ENCODE measurements around the gene FARS2. TPM values are rescaled to one million over a fixed set of nuclear protein-coding genes. Genes with fewer than 3 reads are reported as not detected.

FARS2 gene
- 10 to 100 TPM in 9 of 10 donors, 1 to 10 TPM in 1; 9.2 to 14.0 (median 11.9) TPM for polyA plus RNA-seq (ENCODE audit: insufficient read length in 10 of 10)
- long read RNA-seq, donor 1, partial matches to known transcripts: 0 of 1 reads
- long read RNA-seq, donor 1, other reads (novel, unspliced or antisense): 0 of 1 reads
- long read RNA-seq, donor 2, partial matches to known transcripts: 0 of 2 reads
- long read RNA-seq, donor 2, other reads (novel, unspliced or antisense): 0 of 2 reads
- long read RNA-seq, donor 3: 0 reads
- long read RNA-seq, donor 4, partial matches to known transcripts: 0 of 3 reads
- long read RNA-seq, donor 4, other reads (novel, unspliced or antisense): 0 of 3 reads
- long read RNA-seq, donor 5, partial matches to known transcripts: 6 of 9 reads
- long read RNA-seq, donor 5, other reads (novel, unspliced or antisense): 0 of 9 reads
- long read RNA-seq, donor 6, partial matches to known transcripts: 0 of 5 reads
- long read RNA-seq, donor 6, other reads (novel, unspliced or antisense): 0 of 5 reads
- long read RNA-seq, donor 7, partial matches to known transcripts: 0 of 4 reads
- long read RNA-seq, donor 7, other reads (novel, unspliced or antisense): 0 of 4 reads
- long read RNA-seq, donor 8, partial matches to known transcripts: 5 of 8 reads
- long read RNA-seq, donor 8, other reads (novel, unspliced or antisense): 0 of 8 reads
- long read RNA-seq, donor 9: 0 reads

- DNase-seq: peak; percentile 93 to 99 (median 95)
These were observed at the start of gene FARS2, which contains the start of gene LYRM4 for GRCh38 chr6:5260661-5261544. Gene FARS2, plus strand, starts transcription at chr6:5261513. Gene LYRM4, minus strand, starts transcription at chr6:5260950. Its CDS starts 217 bp downstream, at chr6:5260733.

- DNase-seq: no peak
These were observed 47.5 kb upstream of the FARS2 start for GRCh38 chr6:5213836-5214235.

GRCh38 chr6:5214570-5215052 is 46.7 kb upstream of the FARS2 start:
- peak in 1 of 3 donors; percentile 39 for DNase-seq

- DNase-seq: no peak
These were observed 46.2 kb upstream of the FARS2 start for GRCh38 chr6:5215159-5215558.

- no peak for DNase-seq
These were observed 45.5 kb upstream of the FARS2 start for GRCh38 chr6:5215799-5216198.

GRCh38 chr6:5217356-5217755 is 44.0 kb upstream of the FARS2 start:
- DNase-seq: no peak

- DNase-seq: peak in 2 of 3 donors; percentile 42 to 73
These were observed 42.2 kb upstream of the FARS2 start for GRCh38 chr6:5219011-5219691.

- no peak for DNase-seq
These were observed 40.9 kb upstream of the FARS2 start for GRCh38 chr6:5220443-5220842.

- no peak for DNase-seq
These were observed 38.0 kb upstream of the FARS2 start for GRCh38 chr6:5223309-5223708.

GRCh38 chr6:5229356-5229755 is 32.0 kb upstream of the FARS2 start:
- no peak for DNase-seq

- DNase-seq: no peak
These were observed 31.2 kb upstream of the FARS2 start for GRCh38 chr6:5230081-5230480.

- DNase-seq: no peak
These were observed 30.0 kb upstream of the FARS2 start for GRCh38 chr6:5231289-5231688.

- DNase-seq: no peak
These were observed 26.4 kb upstream of the FARS2 start for GRCh38 chr6:5234874-5235273.

GRCh38 chr6:5235830-5236229 is 25.5 kb upstream of the FARS2 start:
- no peak for DNase-seq

- no peak for DNase-seq
These were observed 23.5 kb upstream of the FARS2 start for GRCh38 chr6:5237805-5238204.

GRCh38 chr6:5238336-5238735 is 23.0 kb upstream of the FARS2 start:
- no peak for DNase-seq

- no peak for DNase-seq
These were observed 20.1 kb upstream of the FARS2 start for GRCh38 chr6:5241252-5241651.

- DNase-seq: no peak
These were observed 18.2 kb upstream of the FARS2 start for GRCh38 chr6:5243069-5243468.

GRCh38 chr6:5246141-5247097 is 14.9 kb upstream of the FARS2 start:
- no peak for DNase-seq

GRCh38 chr6:5247201-5247600 is 14.1 kb upstream of the FARS2 start:
- DNase-seq: no peak

All from muscle of back (tissue), 13 donors.